ENCODE results near the gene GOPC.

GRCh38 chr6:117555262-117555849 is 47.0 kb downstream of the GOPC start:
- TF ChIP-seq CTCF (IDR thresholded peaks at IDR 0.05) (no peak), USF2 (CRISPR knock-in tag; IDR thresholded peaks at IDR 0.05) (no peak), ZNF232 (CRISPR knock-in tag; IDR thresholded peaks at IDR 0.05) (no peak), ZSCAN18 (CRISPR knock-in tag; IDR thresholded peaks at IDR 0.05) (no peak), ATF3 (CRISPR knock-in tag; conservative IDR thresholded peaks at IDR 0.05) (no peak), MAX (CRISPR knock-in tag; IDR thresholded peaks at IDR 0.05) (no peak), ETV6 (CRISPR knock-in tag; IDR thresholded peaks at IDR 0.05) (no peak), SP1 (CRISPR knock-in tag; conservative IDR thresholded peaks at IDR 0.05) (no peak), ARID4B (CRISPR knock-in tag; IDR thresholded peaks at IDR 0.05; ENCODE audit: borderline replicate concordance) (no peak), ERG (CRISPR knock-in tag; IDR thresholded peaks at IDR 0.05) (no peak), AR (CRISPR knock-in tag; IDR thresholded peaks at IDR 0.05) (no peak)
